Hepatic stellate cell (primary cell): ENCODE results near the gene MED17.
"Not testable (repeated sequence)": the region's sequence is repeated elsewhere in the genome, so short reads cannot be mapped to it uniquely, and the experiment has no call there.

ENCODE experiments used
- DNase-seq: peaks from one replicate; pipeline ENCODE4 v3.0.0; 2011; ENCODE audit warnings: low spot score

MED17 gene

GRCh38 chr11:93757924-93758865, 25.9 kb upstream of the MED17 start:
- no peak for DNase-seq

DNA sequence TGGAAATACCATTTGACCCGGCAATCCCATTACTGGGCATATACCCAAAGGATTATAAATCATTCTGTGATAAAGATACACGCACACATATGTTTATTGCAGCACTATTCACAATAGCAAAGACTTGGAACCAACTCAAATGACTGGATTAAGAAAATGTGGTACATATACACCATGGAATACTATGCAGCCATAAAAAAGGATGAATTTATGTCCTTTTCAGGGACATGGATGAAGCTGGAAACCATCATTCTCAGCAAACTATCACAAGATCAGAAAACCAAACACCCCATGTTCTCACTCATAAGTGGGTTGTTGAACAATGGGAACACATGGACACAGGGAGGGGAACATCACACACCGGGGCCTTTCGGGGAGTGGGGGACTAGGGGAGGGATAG, 25.0 kb upstream of the MED17 start:
- DNase-seq, result not testable (repeated sequence)

GRCh38 chr11:93761910-93762309, 22.2 kb upstream of the MED17 start:
- DNase-seq, result no peak

DNA sequence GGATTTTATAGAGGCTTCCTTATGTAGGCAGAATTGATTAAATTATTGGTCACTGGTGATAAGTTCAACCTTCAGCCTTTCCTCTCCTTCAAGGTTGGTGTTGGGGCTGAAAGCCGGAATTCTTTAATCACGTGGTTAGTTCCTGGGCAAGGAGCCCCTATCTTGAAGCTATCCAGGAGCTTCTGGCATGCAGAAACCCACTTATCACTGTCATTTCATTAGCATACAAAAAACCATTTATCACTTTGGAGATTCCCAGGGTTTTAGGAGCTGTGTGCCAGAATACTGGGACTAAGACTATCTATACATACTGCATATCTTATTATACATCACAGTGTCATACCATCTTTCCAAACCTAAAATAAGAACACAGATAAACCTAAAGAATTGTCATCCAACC, 18.5 kb upstream of the MED17 start:
- no peak for DNase-seq

GRCh38 chr11:93766504-93766903, 17.6 kb upstream of the MED17 start:
- no peak for DNase-seq

DNA sequence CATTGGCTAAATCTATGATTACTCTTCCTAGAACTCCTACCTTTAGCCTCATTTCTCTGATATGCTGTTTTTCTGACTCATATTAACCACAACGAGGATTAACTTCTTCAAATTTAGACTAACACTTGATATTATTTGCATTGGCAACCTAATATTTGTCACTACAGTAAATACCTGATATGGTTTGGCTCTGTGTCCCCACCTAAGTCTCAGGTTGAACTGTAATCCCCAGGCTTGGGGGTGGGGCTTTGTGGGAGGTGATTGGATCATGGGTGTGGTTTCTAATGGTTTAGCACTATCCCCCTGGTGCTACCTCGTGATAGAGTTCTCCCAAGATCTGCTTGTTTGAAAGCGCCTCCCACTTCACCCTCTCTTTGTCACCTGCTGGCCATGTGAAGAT, 17.1 kb upstream of the MED17 start:
- DNase-seq, result no peak

GRCh38 chr11:93770160-93770559, 13.9 kb upstream of the MED17 start:
- no peak for DNase-seq

DNA sequence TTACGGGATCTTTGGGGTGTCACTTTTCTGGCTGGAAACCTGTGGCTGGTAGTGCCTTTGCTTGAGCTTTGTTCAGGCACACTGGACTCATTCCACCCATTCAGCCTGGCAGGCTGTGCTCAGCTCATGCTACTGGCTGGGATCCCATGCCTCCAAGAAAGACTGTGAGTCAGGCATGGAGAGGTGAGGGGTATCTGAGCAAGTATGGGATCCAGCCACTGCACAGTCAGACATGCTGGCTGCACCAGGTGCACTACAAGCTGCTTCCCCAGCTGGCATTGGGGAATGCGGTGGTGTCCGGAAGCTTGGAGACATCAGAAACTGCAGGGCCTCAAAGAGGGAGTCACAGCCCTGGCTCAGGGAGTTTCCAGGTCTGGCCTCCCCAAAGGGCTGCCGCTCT, 12.0 kb upstream of the MED17 start:
- DNase-seq, result no peak

GRCh38 chr11:93773045-93773477, 11.0 kb upstream of the MED17 start:
- no peak for DNase-seq

DNA sequence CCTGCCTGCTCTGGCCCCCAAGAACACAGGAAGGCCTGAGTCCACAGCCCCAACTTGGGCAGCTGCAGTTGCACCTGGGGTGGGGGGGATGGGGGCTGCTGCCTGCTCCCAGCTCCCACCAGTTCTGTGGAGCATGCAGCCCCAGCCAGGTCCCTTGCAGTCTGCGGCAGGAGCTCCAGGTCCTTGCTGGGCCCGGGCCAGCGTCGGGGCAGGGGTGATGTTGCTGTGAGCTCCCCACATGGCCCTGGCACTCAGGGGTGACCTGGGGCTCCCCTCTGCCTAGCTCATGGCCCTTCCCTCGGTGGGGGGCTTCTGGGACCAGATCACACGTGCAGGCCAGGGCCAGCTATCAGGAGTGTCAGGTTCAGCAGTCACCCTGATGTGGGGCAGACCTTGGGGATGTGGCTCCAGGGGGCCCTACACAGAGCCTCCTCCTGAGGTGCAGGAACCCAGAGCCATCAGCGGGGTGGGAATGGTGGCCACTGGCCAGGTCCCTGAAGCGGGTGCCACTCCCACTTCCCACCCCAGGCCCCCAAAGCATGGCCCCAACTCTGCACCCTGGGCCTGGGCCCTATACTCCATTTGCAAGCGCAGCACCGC, 10.4 kb upstream of the MED17 start:
- DNase-seq, result no peak

DNA sequence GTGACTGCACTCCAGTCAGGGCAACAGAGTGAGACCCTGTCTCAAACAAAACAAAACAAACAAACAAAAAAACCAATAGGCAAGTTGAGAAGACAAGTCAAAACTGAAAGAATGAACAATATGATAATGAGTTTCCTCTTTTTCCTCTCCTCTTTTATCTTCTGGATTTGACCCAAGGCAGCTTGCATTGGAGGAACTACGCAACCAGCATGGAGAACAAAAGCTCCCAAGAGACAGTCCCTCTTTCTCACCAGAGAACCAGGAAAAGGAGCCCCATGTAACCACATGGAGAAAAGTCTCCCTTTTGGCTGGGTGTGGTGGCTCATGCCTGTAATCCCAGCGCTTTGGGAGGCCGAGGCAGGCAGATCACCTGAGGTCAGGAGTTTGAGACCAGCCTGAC, 9.5 kb upstream of the MED17 start:
- not testable (repeated sequence) for DNase-seq

DNA sequence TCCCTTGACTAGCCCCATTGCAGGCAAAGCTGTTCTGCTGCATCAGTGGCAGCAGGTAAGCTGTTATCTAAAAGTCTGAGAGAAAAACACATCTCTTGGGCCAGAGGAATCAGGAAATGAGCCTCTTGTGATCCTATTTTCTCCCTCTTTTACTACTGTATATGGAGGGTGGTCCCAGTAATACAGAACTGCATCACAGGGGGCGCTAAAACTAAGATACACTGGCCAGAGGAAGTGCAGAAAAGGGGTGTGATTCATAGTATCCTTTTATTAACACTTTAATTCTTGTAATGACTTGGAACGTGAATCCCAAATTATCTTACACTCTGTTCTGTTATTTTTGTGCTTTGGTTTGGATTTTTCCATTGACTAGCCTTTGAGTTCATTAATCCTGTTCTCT, 8.8 kb upstream of the MED17 start:
- no peak for DNase-seq

DNA sequence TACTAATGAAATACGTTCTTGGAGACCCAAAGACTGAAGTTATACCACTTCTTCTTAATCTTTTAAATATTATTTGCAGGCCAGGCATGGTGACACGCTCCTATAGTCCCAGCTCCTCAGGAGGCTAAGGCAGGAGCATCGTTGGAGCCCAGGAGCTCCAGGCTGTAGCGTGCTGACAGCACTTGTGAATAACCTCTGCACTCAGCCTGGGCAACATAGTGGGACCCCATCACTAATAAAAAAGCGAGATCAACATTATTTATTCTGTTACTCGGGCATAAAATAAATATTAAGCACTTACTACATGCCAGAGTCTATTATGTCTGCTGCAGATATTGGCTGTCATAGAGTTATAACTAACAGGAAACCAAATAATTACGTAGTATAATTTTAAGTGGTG, 720 bp upstream of the MED17 start:
- DNase-seq, result no peak

- DNase-seq, result no peak
Measured at GRCh38 chr11:93783765-93784144, 327 bp upstream of the MED17 start.

- DNase-seq, result no peak
Measured at GRCh38 chr11:93784935-93785360, 866 bp downstream of the MED17 start.

GRCh38 chr11:93791493-93791892, 7.4 kb downstream of the MED17 start:
- no peak for DNase-seq

GRCh38 chr11:93796441-93797231, 12.6 kb downstream of the MED17 start:
- DNase-seq, result no peak

DNA sequence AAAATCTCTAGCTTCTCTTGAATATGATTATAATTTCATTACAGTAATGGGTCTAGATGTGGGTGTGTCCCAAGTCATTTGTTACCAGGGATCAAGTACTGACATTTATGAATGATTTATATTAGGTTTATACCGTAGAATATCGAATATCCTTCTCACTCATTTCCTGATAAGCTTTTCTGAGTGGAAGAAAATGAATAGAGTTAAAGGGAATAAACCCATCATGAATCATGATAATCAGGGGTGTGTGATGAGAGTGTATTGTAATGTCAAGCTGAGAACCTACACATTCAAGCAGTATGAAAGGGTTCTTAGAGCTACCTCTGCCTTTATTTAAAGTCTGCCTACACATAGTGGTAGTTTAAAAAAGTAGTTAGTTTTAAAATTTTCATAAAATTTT, 17.3 kb downstream of the MED17 start:
- DNase-seq, result no peak

DNA sequence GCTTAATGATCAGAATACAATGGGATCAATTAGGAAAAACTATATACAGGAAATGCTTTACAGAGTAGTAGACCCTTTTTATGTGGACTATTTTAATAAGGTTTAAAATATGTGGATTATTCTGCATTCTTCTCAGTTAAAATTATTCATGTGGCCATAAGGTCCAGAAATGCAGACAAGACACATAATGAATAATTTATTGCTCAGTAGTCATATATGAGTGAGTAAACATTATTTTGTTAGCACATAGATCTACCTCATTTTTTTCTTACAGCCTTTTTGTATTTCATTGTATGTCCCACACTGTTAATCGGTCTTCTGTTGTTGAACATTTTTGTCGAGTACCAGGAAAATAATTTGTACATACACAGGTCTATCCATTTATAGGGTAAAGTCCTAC, 20.8 kb downstream of the MED17 start:
- no peak for DNase-seq

DNA sequence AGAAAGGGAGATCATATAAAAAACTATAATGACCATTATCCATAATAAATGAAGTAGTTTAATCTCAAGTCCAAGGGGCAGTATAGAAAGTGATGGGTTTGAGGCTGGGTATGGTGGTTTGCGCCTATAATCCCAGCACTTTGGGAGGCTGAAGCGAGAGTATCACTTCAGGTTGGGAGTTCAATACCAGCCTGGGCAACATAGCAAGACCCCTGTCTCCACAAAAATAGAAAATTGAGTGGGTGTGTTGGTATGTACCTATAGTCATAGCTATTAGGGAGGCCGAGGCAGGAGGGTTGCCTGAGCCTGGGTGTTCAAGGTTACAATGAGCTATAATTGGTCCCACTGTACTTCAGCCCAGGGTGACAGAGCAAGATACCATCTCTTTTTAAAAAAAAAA, 23.9 kb downstream of the MED17 start:
- no peak for DNase-seq

DNA sequence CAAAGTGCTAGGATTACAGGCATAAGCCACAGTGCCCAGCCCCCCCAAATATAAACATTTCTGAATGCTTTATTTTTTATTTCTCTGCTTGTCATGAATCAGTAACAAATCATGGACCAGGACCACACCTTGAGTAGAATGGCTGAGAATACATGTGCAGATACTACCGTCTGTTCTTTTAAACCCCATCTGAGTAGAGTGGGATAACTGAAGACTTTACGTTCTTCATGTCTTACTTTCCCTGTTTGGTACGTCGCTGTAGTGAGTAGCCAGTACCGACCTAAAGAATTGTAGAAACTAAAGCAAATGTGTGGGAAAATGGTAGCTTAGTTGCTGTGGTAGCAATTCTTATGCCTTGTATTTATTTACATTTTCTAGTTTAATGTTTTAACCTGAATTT, 29.9 kb downstream of the MED17 start:
- no peak for DNase-seq

DNA sequence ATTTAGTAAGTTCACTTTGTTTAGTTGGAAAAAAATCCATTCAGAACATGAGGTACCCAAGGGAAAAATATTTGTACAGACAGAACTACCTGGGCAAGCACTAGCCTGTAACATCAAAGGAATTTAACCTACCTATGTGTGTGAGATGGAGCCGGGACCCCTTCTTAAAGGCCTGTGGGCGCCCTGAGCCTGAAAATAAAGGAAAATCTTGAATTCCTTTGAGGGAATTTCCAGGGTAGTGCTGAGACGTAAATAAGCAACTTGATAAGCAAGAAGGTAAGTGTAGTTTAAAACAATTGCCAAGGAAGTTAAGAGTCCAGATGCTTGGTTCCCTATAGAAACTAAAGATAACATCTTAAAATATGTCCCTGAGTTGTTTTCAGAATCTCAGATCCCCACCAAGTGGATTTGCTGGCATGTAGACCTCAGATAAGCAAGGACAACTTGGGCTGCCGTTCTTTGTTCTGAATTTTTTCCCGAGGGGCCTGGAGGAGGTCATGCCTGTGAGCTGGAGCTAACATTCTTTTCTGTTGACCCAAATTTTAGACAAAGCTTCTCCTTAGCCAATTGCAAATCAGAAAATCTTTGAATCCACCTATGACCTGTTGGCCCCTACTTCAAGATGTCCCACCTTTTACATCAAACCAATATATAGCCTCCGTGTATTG, 31.0 kb downstream of the MED17 start:
- no peak for DNase-seq
